Stimulated activated CD8-positive, alpha-beta memory T cell treated with anti-CD3 and anti-CD28 coated beads, Interleukin-15, amount 100 ng/mL, for 24 hours (primary cell): ENCODE results near the gene CHCHD6.

ENCODE experiments used
- DNase-seq: peaks from one replicate; pipeline ENCODE4 v3.0.0-alpha.2; 2020; ENCODE audit warnings: low read depth

Gene CHCHD6

DNA sequence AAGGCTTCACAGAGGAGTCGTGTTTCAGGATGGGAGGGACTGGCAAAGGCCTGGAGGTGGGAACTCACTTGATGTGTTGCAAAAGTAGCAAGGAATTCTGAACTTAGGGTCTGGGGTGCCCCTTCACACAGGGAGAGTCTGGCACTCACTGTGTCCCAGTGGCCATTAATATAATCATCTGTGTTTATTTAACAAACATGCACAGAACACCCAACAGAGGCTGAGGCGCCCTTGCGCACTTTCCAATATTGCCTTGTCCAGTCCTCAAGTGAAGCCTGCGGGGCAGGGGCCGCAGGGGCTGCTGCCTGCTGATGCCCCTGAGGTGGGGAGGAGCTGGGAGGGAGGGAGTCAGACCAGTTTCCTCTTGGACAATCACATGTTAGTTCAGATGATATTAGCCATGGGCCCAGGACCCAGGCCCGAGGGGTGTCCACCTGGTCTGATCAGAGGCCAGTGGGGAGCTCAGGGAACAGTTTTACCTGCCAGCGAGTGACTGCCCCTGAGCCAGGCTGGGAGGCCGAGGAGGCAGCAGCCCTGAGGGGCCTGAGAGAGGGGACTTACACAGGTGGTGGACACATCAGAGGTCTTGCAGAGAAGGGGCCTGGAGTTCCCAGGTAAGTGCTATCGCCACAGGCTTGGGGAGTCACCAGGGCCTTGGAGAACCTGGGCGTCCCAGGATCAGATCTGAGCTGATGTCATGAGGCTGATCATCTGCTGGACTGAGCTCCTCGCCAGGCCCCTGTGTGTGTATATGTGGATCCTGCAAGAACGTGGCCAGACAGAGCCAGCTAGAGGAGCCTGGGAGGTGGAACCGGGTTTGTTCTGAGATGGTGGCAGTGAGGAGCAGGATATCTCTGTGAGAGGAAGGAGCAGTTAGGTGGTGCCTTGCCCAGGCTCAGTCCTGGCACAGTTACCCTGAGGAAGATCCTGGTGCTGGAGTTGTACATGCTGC, 35.3 kb upstream of the CHCHD6 start:
- no peak for DNase-seq

DNA sequence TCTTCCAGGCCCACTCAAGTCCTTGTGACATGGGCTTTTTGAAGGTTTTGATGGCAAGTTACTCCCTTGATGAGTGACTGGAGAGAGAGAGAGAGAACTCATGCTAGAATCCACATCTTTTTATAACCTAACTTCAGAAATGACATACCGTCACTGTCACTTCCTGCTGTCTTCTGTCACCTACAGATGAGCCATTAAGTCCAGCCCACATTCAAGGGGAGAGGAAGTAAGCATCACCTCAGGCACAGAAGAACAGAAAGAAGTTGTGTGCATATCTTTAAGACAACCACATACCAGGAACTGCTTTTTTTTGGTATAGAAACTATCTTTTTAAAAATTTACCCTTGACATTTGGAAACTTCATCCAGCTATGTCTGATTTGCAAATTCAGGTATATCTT, 32.5 kb upstream of the CHCHD6 start:
- no peak for DNase-seq

DNA sequence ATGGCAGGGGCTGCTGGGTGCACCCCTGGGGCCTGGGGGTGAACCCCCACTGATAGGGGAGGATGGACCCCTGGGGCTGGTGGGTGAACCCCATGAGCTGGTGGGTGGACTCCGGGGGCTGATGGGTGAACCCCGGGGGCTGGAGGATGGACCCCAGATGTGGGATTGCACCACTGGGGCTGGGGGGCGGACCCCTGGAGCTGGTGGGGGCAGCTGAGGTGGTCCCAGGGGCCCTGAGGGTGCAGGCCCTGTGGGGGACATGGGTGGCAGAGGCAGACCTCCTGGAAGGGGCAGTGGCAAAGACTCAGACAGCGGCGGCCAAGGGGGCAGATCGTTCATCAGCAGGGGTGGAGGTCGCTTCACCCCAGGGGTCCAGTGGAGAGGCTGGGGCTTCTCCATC, 31.7 kb upstream of the CHCHD6 start:
- DNase-seq = no peak

DNA sequence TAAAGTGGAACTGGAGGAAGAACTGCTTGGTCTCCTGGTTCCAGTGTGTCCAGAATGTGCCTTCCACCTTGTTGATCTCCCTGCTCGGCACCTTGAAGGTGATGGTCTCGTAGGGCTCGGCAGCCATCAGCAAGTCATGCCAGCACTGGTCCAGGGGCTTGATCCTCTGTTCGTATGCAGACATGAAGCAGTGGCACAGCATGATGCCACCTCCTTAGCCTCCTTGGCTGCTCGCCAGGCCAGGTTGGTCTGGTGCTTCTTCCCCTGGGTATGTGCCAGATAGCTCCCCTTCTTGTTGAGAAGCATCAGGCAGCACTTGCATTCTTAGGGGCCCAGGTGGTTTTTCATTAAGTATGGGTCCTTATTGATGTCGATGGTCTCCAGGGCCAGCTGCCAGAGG, 31.3 kb upstream of the CHCHD6 start:
- DNase-seq = no peak

DNA sequence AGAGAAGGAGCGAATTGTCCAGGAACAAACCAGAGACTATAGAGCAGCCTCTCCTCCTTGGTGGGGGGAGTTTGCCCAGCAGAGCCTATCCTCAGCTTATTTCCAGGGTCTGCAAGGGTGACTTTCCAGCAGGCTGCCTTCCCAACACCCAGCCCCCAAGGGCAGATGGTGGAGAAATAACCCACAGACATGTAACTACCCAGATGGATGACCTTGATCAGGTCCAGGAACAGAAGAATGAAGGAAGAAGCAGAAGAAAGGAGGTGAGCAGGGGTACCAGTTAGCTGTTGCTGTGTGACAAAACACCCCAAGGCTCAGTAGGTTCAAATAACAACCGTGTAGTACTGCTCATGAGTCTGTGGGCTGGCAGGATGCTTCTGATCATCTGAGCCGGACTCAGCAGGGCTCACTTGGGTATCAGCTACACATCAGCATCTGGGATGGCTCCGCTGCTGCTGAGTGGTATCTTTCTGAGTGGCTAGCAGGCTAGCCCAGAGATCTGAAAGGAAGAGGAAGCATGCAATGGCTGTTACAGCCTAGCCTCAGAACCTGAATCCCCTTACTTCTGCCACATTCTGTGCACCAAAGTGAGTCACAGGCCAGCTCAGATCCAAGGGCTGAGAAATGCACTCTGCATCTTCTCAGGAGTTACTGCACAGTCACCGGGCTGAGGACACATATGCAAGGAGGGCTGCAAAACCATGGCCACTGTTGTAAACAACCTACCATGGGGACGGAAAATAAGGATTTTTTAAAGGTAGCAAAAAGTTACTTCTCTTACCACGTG, 26.9 kb upstream of the CHCHD6 start:
- no peak for DNase-seq

DNA sequence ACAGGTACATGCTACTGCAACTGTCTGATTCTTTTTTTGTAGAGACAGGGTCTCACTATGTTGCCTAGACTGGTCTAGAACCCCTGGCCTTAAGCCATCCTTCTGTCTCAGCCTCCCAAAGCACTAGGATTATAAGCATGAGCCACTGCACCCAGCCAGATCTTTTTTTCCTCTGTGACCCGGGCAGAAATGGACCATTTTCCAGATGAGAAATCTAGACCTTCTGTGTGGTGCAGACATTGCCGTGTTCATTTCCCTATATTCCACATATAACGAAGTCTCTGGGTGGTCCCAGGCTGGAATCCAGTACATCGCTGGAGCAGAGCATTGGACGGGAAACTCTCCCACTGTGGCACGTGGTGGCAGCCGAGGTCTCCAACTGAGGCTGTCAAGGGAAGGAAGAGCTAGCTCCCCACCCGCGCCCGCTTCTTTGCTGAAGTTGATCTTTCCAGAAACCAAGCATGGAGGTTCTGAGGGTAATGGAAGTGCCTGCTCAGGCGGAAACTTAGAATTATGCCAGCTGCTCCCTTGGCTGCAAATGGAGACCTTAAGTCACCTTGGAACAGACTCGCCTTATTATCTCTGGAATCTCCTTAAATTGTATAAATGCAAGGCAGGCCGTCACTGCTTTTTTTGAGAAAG, 26.1 kb upstream of the CHCHD6 start:
- DNase-seq = no peak

DNA sequence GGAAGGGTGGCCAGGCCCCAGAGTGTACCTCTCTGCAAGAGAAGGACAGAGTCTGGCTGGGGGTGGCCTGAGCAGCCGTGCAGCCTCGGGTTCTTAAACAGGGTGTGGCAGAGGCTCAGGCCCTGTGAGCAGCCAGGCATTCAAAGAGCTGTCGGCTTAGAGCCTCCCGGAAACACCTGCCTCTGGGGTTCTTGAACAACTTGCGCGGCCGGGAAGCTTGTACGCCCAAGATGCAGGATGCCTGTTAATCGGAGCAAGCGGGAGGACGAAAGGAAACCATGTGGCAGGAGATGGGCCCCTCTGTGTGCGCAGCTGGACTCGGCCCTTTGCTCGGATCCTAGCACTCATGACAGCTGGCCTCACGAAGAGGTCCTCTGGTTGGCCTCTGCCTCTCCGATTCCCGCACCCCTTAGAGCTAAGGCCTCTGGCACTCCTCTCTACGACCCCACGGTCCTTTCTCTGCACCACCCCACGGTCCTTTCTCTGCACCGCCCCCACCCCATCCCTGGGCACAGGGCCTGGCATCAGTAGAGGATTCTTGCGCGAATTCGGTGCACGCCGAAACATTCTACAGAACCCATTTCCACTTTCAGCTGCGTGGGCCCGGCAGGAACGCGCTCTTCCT, 25.2 kb upstream of the CHCHD6 start:
- DNase-seq = no peak

DNA sequence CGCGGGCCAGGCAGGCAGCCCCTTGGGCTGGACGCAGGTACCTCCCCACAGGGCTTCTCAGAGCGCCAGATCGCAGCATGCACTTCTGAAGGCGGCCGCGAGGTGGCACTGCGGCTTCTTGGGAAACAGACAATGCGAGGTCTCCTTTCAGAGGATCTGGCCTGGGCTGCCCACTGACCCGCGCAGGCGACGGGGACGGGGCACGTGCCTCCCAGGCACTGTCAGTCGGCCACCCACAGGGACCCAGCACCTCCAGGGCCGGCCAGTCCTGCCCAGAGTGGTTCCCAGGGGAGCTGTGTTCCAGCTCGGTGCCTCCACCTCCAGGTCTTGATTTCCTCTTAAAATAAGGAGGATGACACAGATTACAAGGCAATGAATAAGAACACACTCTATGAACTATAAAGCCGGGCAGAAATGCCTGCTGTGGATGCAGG, 24.7 kb upstream of the CHCHD6 start:
- peak; percentile 68 for DNase-seq

DNA sequence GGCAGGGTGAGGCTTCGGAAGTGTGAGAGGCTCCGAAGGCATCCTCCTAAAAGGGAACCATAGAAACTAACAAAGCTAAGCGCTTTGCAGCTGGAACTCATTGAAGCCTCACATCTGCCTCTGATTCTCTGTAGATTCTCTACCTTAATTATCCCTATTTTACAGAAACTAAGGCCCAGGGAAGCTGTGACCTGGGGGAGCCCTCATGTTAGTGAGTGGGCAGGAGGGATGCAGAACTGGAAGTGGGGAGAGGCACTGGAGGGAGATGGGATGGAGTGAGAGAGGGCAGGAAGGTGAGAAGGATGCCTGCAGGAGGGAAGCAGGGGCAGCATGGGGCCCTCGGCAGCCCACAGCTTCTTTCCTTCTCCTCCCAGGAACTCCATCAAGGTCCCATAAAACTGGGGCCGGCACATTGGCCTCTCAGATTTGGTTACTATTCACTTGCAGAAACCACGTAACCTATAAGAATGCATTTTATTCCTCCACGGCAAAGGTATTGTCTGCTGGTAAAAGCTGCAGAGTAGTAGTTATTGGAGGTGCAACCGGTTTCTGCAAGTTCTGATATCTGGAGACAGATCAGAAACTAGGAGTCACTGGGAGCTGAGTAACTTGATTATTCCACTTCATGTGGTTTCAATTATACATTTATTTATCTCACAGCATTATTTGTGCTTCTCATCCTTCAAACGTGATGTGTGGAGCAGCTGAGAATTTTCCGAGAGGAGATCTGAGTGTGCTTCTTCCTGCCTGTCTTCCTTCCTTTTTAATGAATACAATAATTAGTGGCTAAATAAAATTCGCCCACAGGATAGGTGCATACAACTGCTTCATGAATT, 24.0 kb upstream of the CHCHD6 start:
- DNase-seq = no peak

DNA sequence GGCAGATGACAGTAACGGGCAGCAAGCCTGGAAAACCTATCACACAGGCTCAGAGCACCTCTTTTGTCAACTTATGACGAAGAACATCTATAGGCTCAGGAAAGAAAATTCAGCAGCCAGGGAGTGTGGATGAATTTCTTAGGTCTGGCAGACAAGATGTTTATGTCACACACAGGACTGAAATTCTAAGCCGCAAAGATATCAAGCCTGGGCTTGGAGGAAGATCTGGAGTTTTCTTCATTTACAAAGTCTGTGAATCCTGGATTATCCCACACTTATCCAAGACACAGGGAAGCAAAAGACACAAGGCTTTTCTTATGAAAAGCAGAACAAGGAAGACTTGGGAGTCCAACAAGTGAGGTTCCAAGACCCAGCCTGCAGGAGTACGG, 23.4 kb upstream of the CHCHD6 start:
- no peak for DNase-seq

DNA sequence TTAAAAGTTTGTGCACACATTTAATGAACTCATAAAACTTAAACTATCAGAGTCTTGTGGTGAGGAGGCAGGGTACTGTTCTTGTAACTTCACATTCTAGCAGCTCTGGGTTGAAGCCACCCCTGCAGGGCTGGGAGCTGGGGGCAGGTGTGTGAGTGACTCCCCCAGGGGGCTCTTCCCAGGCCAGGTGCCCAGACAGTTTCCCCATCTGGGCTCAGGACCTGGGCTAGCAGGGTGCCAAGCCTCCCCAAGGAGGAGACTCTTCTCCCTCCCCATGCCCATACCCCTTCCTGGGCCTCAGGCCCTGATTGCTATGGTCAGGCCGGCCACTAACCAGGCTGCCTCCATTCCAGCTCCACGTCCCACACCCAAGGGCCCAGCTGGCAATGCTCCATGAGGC, 22.0 kb upstream of the CHCHD6 start:
- DNase-seq = no peak

DNA sequence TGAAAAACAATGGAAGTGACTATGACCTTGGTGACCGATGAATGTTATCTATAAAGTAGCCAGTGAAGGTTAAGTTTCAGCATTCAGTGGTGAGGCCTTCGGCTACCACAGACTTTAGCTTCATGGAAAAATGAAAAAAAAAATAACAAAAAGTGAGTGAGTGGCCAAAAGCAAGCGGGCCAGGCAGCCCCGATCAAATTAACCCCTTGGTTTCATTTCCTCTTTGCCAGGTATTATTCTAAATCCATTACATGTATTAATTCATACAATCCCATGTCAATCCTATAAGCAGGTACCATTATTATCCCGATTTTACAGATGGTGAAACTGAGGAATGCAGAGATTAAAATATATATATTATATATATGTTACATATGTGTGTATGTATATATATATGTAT, 21.0 kb upstream of the CHCHD6 start:
- DNase-seq = no peak

DNA sequence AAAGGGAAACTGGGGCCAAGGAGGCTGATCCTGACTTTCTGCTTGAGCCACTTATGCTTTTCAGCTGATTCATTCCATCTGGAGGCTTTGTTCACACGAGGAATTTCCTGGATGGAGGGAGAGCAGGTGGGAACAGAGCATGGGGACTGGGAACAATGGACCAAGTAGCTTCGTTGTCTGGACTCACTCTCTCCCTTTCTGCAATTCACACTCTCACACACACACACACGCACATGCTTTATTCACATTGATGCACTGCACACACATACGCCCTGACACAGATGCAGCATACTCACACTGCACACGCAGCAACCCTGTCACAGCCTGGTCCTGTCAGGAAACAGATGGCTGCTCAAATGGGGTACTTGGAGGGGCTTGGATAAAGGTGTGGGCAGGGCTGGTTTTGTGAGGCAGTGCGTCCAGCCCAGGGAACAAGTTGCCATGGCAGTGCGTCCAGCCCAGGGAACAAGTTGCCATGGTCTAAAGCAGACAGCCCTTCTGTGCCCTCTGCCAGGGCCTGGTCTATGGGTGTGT, 19.8 kb upstream of the CHCHD6 start:
- no peak for DNase-seq

DNA sequence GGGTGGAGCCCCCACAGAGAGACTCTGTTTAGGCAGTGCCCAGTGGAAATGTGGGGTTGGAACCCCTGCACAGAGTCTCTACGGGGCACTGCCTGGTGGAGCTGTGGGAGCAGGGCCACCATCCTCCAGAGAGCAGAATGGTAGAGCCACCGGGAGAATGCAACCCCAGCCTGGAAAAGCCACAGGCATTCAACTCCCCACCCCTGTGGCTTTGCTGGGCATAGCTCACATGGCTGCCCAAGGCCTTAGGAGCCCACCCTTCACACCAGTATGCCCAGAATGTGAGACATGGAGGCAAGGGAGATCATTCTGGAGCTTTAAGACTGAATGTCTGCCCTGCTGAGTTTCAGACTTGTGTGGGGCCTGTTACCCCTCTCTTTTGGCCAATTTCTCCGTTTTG, 19.0 kb upstream of the CHCHD6 start:
- DNase-seq = no peak

DNA sequence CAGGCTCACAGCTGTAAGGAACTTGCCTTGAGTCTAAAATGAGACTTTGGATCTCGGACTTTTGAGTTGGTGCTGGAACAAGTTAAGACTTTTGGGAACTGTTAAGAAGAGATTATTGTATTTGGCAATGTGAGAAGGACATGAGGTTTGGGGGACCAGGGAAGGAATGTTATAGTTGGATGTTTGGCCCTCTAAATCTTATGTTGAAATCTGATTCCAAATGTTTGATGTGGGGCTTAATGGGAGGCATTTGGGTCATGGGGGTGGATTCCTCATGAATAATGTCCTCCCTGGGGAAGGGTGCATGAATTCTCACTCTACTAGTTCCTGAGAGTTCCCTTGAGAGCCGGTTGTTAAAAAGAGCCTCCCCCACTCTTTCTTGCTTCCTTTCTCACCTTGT, 18.5 kb upstream of the CHCHD6 start:
- DNase-seq = no peak

DNA sequence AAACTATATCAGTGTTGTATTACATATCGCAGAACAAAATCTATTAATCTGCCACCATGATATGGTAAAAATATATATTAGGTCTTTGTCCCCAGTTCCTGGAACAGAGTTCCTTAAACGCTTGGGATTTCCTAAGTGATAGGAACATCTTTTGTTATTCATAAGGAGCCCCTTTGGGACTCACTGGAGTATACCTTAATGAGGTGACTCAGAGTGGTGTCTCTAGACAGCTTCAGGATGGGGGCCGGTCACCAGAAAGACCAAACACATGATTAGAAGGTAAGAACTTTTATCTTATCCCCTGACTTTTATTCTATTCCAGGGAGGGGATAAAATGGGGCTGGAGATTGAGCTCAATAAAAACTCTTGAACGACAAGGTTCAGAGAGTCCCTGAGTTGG, 12.3 kb upstream of the CHCHD6 start:
- no peak for DNase-seq

DNA sequence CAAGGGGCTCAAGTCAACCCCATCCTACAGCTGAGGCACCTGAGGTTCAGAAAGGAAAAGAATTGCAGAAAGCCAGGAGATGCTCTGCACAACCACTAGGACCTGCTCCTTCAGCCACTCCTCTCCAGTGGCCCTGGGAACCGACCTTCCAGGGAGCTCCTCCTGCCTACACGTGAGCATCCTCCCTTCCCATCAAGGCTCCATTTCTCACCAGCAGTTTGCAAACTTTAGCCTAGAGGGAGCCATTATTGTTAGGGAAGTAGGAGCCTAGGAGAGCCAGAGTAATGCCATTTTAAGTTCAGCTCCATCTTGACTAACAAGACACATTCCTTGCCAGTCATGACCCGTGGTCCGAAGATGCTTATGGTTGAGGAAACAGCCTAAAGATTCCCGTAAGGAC, 11.2 kb upstream of the CHCHD6 start:
- DNase-seq = no peak

DNA sequence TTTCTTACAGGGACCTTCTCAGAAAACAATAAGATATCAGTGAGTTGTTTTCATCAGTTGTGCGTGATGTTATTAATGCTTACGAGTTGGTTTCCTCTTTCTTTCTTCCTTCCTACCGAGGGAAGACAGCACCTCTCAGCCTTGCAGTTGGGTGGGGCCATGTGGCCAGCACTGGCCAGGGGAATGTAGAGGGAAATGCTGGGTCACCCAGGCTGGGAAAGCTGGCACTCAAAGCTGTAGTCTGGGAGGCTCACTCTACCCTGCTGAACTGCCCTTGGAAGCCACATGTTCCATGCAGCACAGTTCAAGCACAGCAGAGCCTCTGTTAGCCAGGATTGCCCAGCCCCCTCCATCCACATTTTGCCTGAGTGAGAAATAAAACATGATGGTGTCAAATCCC, 10.1 kb upstream of the CHCHD6 start:
- no peak for DNase-seq

DNA sequence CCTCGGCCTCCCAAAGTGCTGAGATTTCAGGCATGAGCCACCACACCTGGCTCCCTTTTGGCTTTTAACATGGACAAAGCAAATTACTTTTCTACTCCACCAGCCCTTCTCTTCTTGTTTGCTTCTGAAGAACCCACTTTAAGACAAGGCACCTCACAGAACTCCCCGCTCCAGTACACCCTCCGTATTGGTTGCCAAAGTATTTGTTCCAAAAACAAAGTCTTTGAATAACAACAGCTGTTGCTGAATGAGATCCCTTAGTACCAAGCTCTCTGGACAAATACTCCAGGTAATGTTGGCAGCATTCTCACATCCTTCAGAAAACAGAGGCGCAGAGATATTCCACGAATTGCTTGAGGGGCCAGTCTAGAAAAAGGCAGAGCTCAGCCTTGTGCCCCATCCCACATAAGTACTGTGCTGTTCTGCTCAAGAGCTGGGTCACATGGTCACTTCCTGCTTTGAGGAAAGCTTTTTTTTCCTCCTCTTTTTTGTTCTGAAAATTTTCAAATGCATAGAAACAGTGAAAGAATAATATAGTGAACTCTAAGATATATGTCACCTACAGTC, 7.3 kb upstream of the CHCHD6 start:
- DNase-seq = no peak

DNA sequence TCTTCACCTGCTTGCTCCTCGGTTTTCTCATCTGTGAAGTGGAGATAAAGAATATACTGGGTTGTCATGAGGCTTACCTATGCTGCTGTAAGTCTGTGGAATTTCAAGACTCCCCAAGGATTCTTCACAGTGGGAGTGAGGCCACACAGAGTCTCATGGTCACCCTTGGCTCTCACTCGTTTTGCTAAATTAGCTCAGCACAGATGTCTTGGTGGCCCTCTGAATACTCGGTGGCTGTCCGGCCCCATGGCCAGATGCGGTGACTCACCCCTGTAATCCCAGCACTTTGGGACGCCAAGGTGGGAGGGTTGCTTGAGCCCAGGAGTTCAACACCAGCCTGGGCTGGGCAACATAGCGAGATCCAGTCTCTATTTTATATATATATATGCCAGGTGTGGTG, 5.0 kb upstream of the CHCHD6 start:
- DNase-seq = no peak
